T-helper 9 cell (primary cell): ENCODE measurements around the gene ATG4A.

Experiments
- DNase-seq: peaks from one replicate; pipeline ENCODE4 v3.0.0-alpha.2; 2020

ATG4A gene

GRCh38 chrX:108123591-108124366 is 32.2 kb downstream of the ATG4A start:
- no peak for DNase-seq

GRCh38 chrX:108126661-108127060 is 35.1 kb downstream of the ATG4A start:
- DNase-seq: no peak

- DNase-seq: no peak
Observed at GRCh38 chrX:108127152-108127551, 35.6 kb downstream of the ATG4A start.

- no peak for DNase-seq
Observed at GRCh38 chrX:108130889-108131288, 39.3 kb downstream of the ATG4A start.

GRCh38 chrX:108131471-108131870 is 39.9 kb downstream of the ATG4A start:
- DNase-seq: no peak

- no peak for DNase-seq
Observed at GRCh38 chrX:108132034-108132433, 40.5 kb downstream of the ATG4A start.

GRCh38 chrX:108132876-108133275 is 41.3 kb downstream of the ATG4A start:
- DNase-seq: no peak

GRCh38 chrX:108134724-108135123 is 43.1 kb downstream of the ATG4A start:
- no peak for DNase-seq

GRCh38 chrX:108138814-108139702 is 47.5 kb downstream of the ATG4A start:
- DNase-seq: no peak

GRCh38 chrX:108148524-108148923 is 56.9 kb downstream of the ATG4A start:
- no peak for DNase-seq

- DNase-seq: no peak
Observed at GRCh38 chrX:108156082-108156481, 64.5 kb downstream of the ATG4A start.

- DNase-seq: no peak
Observed at GRCh38 chrX:108156934-108157466, 65.4 kb downstream of the ATG4A start.

- DNase-seq: no peak
Observed at GRCh38 chrX:108157628-108158027, 66.0 kb downstream of the ATG4A start.

GRCh38 chrX:108159028-108159670 is 67.6 kb downstream of the ATG4A start:
- DNase-seq: no peak

- no peak for DNase-seq
Observed at GRCh38 chrX:108160309-108160708, 68.7 kb downstream of the ATG4A start.

- DNase-seq: no peak
Observed at GRCh38 chrX:108162265-108162664, 70.7 kb downstream of the ATG4A start.

- DNase-seq: no peak
Observed at GRCh38 chrX:108163333-108164082, 71.9 kb downstream of the ATG4A start.

GRCh38 chrX:108165383-108166111 is 74.0 kb downstream of the ATG4A start:
- no peak for DNase-seq

- no peak for DNase-seq
Observed at GRCh38 chrX:108167211-108167872, 75.8 kb downstream of the ATG4A start.

- no peak for DNase-seq
Observed at GRCh38 chrX:108168961-108169740, 77.6 kb downstream of the ATG4A start.
